NCI-H128 (cell line): ENCODE data around the gene NT5DC3.

Source experiments
- DNase-seq: peaks from one replicate; lab custom pipeline; 2025; ENCODE audit not compliant: unreplicated experiment; lab: John Stamatoyannopoulos, UW

Gene NT5DC3

DNA sequence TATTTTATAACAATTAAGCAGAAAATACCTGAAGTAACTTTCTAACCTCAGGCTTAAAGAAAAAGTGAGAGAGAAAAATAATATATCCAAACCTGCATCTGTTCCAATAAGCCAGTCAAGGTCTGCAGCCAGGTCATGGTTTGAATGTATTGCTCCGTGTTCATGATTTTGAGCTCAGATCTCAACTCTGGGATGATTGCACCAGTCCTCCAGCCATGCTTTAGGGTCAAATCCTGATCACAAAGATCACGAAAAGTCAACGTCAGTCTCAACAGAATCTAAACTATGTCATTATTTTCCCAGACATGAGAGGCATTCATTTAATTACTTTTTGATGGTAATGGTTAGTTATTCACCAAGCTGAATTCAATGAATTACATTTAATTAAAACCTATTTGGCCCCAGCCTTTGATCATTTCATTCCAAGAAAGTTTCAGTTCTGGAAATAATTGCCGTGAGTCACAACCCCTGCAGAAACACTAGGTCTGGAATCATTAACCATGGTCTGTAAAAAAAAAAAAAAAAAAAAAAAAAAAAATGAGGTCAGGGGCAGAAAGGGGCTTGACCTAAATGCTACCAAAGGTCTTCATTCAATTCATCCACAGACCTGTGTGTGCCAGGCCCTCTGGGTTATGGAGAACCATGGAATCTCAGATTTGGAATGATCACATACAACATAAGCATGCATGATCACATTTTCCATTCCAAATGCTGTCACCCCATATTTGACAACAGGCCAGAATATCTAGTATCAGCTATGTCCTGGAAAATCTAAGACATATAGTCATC is 55.6 kb downstream of the NT5DC3 start:
- DNase-seq: no peak

DNA sequence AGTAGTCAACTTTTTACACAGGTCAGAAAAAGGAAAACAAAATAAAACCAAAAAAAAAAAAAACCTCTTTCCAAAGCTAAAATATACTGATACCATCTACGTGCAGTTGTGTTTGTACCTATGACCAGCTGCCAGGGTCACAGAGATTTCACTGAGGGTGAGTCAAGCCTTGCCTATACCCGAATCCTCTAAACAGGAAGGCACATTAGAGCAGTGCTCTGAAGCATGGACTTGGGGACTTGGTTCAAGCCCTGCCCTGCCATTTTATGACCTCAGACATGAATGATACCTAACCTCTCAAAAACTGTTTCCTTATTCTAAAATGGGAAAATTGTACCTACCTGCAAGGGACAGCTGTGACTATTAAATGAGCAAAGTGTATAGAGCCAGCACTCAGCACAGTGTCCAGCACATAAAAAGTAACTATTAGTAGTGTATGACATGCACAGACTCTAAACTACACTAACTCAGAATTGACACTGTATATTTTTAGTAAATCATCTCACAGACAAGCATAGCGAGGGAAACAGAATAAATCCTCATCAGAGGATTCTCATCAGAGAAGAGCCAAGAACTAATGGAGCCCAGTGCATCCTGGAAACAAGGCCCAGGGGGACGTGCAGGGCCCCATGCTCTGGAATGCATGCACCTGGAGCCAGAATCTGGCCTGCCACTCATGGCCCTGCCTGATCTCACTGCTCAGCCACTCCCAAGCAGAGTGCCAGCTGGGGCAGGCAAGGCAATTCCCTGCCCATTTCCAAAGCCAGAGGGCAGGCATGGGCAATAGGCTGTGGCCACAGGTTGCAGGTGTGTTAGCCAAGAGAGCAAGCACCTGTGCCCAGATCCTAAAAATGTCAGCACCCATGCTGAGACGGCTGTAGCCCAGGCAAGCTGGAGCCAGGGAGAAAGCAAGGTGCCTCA is 57.0 kb downstream of the NT5DC3 start:
- DNase-seq: no peak

DNA sequence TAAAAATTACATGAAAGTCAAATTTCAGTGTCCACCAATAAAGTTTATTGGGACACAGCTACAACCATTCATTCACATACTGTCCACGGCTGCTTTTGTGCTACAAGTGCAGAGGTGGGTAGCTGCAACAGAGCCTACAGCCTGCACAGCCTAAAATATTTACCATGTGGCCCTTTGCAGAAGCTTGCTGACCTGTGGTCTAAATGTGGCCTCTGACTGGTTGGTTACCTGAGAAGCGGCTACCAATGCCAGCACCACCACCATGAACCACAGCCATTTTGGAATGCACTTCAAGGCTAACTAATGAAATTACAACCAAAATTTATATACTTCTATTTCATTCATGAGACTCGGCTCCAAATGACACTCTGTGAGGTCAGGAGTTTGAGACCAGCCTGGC is 58.6 kb downstream of the NT5DC3 start:
- DNase-seq: no peak

DNA sequence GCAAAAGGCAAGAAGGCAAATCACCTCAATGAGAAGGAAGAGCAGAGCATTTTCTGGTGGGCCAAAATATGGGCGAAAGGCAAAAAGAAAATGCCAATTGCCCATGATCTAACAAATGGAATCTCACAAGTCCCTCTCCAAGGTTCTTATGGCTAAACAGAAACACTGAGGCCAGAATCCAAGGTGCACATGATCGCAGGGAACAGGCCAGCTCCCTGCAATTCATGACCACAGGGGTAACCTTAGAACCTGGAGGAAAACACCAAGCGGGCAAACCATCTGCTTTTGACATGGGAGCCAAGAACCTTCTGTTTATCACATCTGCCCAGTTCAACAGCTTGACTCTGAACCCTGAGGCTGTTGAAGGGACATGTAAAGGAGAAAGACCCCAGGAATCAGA is 60.0 kb downstream of the NT5DC3 start:
- no peak for DNase-seq

DNA sequence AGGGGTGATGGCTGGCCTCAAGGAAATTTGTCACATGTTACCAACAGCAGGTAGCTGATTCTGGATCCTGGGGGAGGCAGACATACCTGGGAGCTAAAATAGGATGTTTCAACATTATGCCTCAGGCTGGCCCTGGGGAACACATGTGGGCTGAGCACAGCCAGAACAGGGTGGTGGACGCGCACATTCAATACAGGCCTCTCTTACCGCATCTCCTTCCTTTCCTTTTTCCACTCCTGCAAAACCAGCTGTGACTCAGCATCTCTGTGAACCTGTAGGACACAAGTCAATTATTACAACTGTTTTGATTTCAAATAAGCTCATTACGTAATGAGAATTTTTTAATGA is 61.0 kb downstream of the NT5DC3 start:
- no peak for DNase-seq

DNA sequence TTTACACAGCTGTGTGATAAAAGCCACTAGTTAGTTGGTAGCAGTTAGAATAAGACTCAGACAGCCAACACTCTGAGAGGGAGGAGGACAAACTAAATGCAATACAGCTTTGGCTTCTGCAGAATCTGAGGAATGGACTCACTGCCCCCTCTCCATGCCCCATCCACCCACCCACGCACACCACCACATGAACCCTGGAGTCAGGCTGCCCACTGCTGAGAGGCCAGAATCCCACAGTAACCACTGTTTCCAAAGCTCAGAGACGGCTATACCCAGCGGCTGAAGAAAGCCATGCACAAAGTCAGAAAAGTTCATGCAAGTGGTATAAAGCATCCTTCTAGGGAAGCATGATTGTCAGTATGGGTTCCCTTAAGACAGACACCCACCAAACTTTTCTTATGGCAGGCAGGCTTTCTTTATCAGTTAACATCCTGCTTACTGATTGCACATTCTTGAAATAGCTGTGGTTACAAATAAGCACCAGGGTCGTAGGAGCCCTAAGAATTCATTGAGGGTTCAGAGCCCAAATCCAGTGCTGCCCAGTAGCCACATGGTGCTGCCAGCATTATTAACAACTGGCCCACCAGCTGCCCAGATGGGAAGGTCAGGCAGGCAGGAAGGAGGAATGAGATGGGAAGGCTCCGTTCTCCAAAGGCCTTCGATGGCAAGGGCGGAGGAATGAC is 61.5 kb downstream of the NT5DC3 start:
- no peak for DNase-seq

DNA sequence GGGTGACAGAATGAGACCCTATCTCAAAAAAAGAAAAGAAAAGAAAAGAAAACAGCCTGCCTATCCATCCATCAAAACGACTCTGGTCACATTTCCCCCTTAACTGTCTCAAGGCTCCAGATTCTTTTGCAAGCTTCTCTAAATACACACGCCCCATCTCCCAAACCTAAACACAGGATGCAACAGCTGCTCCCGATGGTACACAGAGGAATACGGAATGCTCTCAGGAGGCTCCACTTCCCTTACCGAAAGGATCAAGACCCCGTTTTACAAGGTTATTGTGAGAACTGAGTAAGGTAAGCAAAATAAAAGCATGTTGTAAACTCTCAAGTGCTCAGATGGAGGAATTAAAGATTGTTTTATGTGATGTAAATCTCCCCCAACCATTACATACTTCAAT is 62.3 kb downstream of the NT5DC3 start:
- DNase-seq: no peak

DNA sequence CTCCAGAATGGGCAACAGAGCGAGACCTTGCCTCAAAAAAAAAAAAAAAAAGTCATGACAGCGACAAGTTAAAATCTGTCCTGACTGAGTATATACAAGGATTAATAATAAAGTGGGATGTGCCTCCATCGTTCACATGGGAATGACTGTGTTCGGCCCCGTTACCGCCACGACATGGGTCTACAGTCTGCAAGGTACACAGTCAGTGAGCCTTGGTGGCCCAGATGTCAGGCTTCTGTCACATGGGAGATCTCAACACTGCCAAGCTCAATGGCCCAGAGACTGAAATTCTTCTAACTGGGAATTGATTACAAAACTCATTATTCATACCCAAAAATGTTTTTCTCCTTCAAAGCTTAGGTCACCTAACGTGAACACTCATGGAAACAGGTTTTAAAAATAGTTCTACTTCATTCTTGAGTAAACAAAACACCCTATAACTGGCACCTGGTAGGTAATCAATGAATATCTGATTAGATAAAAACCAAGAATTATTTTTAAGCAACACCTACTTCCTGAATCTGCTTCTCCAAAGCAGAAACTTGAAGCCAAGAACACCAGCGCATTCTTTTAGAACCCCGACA is 66.0 kb downstream of the NT5DC3 start:
- no peak for DNase-seq

DNA sequence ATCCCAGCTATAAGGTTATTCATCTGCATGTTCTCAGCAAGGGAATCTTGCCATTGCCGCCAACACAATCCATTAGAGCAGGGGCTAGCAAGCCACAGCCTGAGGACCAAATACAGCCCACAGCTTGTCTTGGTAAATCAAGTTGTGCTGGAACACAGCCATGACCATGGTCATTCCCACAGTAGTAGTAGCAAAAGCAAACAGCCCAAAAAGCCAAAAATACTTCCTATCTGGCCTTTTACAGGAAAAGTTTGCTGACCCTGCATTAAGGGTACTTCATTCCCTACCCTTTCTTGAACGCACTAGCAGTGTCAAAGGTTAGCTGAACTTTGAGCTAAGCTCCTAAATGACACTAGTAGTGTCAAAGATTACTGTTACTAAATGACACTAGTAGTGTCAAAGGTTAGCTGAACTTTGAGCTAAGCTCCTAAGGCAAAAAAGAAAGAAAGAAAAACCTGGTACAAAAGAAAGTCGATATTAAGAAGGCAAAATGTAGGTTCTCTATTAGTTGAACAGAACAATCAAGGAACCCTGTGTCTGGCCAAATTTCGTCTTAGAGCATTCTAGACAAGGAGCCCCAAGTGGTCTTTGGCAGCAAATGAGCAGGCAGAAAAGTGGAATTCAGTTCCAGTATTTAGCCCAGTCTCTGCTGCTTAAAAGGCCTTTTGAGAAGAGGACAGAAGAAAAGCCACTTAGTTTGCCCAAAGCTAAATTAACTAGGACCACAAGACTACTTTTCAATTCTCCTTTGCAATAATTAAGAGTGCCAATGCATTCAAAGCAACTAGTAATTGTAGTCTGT is 67.7 kb downstream of the NT5DC3 start:
- DNase-seq: no peak

DNA sequence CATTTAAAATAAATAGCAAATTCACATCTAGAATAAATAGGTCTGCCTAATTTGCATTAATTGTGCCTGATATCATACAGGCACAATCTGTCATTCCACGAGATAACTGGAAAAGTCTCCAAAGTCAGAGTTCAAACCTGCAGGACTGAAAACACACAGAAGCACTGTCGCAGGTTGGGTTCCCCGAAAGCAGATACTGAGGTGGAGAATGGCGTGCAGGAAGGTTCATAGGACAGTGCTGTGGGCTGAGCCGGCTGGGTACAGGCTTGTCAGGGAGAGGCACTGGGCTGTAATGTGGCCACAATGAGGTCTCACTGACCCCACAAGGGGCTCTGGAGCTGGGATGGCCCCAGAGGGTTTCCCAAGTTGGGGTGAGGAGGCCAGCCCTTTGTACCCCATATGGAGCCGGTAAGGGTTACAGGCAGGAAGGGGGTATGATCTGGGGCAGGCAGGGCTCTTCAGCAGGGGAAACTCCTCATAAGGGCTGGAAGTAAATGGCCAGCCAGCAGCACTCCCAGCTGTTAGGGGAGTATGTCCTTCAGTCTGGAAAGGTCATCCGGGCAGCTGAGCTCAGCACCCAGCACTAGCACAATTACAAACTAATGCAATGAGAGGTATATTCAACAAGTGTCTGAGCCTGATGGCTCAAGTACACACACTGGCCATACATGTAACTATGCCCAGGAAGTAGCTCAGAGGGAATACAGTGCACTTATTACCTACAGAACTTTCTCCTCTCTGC is 68.5 kb downstream of the NT5DC3 start:
- no peak for DNase-seq

DNA sequence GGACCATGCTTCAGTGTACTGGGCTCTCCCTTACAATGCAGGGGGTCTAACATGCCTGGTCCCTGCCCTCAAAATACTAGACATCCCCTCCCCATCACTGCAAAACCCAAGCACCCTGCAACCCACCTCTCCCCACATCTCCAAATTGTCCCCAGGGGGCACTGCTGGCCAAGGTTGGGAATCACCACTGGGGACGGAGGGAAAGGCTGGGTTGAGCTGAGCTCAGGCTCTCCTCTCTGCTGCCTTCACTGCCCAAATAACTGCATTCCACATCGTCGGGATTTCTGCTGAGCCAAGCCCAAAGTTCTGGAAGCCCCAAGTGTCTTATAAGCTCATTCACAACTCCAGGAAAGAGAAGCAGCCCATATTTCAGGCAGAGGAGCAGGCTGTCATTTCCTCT is 69.6 kb downstream of the NT5DC3 start:
- no peak for DNase-seq

DNA sequence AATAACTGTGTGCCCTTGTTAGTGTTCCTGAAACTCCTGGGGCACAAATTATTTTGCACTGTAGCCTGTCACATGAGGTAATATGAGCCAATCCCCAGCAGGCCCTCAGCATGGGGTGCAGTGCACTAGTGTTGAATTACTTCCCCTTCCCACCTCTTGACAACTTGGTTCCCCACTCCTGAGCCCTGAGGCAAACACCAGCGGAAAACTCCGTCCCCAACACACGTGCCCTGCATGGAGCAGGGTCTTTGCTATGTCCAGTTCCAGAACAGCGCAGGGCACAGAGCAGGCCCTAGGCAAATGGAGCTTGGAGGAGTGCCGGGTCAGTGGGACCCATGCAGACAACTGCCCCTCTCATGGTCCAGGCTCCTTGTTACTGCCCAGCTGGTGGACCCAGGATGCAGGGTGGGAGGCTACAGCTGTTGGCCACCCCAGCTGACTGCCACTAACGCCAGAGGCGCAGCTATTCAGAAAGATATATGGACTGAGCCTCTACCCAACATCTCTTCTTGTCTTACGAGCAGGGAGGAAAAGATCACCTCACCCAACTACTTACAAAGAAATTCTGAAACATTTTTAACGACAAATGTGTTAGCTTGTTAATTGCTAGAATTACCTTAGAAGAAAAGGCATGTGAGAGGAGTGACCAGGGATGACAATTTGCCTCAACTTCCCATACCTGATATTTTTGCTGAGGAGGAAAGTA is 71.6 kb downstream of the NT5DC3 start:
- no peak for DNase-seq

DNA sequence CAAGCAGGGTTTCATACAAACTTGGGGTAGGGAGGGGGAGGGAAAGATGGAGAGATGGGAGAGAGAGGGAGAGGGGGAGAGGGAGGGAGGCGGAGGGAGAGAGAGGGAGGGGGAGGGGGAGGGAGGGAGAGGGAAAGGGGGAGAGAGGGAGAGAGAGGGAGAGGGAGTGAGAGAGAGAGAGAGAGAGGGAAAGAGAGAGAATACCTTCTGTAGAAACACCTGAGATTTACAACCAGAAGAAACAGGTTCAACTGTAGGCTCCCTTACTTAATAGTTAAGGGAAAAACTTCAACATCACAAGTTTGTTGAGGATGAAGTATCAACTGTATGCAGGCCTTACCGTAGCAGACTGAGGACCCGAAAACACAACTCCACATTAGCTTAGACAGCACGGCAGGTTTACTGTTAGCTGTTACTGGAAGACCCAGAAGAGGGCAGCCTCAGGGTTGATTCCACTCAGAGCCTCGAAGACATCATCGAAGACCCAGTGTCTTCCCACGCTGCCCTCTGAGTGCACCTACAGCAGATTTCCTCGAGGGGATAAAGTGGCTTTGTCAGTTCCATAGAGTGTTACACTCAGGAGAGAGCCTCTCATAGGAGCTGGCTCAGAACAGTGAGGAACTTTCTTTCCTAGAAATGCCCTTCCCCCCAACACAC is 72.4 kb downstream of the NT5DC3 start:
- DNase-seq: no peak

DNA sequence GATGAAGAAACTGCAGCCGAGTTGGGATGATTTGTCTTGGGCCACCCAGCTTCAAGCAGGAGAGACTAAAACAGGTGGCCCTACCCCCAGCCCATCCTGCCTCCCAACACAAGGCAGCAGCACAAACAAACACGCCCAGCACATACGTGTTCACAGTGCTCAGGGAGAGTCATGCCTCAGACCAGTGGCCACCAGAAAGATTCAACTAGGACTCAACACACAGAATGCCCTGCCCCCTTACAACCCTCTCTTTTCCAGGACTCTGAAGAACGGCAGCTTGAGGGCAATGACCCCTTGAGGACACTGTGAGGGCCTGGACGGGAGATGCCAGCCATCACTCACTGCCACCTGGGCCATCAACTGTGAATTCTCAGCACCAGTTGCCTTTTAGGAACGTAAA is 75.0 kb downstream of the NT5DC3 start:
- no peak for DNase-seq

DNA sequence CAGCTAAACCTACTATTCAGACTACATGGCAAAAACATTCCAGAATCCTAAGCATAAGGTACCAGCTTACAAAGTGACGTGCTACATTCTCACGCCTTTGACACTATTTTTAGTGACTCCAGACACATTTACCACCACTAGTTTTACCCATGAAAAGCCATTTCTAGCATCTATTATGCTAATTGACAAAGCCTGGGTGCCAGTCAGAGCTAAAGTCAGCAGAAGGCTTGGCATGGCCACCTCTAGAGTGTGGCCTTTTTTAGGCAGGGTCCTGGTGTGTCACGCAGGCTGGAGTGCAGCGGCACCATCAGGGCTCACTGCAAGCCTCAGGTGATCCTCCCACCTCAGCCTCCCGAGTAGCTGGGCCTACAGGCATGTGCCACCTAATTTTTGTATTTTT is 75.7 kb downstream of the NT5DC3 start:
- DNase-seq: no peak

DNA sequence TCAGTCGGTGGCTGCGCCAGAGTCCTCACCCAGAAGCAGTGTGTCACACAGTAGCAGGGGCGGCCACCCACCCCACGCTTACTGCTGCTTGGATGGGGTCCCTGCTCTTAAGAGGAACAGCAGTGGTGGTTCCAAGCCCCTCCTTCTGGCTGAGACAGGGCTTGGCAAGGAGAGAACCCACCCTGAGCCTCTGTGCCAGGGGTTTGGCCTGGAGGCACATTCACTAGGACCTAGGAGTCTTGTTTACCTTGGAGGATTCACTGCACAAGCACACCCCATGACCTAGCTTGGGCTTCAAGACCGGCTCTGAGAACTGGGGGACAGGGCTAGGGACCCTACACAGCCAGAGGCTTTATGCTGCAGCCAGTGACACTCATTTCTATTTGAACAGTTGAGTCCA is 78.6 kb downstream of the NT5DC3 start:
- no peak for DNase-seq

DNA sequence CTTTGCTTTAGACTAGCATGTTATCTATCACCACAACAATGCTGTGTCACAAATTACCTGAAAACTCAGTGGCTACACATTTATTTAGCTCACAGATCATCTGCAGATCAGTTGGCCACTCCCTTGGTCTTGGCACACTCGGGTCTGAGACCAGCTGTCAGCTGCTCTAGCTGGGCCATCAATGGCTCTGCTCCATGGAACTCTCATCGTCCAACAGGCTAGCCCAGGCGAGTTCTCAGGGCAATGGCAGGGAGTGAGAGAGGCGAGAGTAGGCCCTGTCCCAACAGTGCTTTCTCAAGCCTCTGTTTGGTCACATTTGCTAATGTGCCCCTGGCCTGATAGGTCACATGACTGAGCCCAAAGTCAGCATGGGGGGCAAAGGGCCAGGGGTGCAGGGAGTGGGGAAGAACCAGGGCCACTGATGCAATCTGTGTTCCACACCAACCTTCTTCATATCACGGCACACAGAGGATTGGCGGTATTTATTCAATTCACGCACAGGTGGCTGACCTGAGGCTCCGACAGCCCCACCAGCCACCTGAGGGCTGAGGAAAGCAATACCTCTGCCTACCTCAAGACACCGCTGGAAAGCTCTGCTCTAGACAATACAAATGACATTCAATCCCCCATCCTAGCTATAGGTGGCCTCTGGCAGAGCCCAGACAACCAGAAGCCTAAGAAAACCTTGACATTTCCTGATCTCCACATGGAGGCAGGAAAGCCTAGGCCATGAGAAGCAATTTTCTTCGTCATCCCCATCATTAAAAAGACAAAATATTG is 82.5 kb downstream of the NT5DC3 start:
- no peak for DNase-seq

DNA sequence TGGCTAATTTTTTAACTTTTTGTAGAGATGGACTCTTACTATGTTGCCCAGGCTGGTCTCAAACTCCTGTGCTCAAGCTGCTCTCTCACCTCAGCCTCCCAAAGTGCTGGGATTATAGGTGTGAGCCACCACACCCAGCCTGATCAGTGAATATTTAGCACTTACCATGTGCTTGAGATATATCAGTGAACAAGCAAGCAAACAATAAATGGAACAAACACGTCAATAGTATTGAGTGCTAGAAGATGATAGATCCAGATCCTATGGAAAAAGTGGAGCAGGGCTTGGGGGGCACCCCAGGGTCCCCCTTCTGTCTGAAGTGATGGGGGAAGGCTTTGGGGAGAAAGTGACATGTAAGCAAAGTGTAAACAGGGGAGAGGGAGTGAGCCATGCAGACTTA is 83.8 kb downstream of the NT5DC3 start:
- DNase-seq: no peak
